ENCODE data around the gene SPATS2.

Gene SPATS2

DNA sequence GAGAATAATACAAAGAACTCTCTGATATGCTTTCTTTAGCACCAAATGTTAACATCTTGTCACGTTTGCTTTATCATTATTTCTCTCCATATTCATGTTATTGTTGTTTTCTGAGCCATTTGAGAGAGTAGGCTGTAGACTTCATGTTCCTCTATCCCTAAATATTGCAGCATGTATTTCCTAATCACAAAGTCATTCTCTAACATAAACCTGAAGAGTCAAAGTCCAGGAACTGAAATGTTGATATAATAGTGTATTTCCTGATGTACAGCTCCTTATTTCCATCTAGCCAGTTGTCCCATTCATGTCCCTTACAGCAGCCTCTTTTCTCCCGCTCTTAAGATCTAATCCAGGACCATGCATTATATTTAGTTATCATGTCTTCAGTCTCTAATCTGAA, 72.8 kb downstream of the SPATS2 start:
- TF ChIP-seq, protein P1, sequence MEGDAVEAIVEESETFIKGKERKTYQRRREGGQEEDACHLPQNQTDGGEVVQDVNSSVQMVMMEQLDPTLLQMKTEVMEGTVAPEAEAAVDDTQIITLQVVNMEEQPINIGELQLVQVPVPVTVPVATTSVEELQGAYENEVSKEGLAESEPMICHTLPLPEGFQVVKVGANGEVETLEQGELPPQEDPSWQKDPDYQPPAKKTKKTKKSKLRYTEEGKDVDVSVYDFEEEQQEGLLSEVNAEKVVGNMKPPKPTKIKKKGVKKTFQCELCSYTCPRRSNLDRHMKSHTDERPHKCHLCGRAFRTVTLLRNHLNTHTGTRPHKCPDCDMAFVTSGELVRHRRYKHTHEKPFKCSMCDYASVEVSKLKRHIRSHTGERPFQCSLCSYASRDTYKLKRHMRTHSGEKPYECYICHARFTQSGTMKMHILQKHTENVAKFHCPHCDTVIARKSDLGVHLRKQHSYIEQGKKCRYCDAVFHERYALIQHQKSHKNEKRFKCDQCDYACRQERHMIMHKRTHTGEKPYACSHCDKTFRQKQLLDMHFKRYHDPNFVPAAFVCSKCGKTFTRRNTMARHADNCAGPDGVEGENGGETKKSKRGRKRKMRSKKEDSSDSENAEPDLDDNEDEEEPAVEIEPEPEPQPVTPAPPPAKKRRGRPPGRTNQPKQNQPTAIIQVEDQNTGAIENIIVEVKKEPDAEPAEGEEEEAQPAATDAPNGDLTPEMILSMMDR (IDR thresholded peaks at IDR 0.05; ENCODE audit: insufficient read depth, low read length, missing control alignments): no peak
- no peak for DNase-seq (ENCODE audit: low read depth, low spot score)
- no peak overlapping the region for H3K4me3 ChIP-seq (ENCODE audit: low read depth, low read length)
- ChIA-PET CTCF (no interaction called here), POLR2A (interaction anchor here (0.7 kb wide), 1 partner anchor 34 kb away, joined by 3 read pairs; no protein-coding TSS in a partner anchor)

DNA sequence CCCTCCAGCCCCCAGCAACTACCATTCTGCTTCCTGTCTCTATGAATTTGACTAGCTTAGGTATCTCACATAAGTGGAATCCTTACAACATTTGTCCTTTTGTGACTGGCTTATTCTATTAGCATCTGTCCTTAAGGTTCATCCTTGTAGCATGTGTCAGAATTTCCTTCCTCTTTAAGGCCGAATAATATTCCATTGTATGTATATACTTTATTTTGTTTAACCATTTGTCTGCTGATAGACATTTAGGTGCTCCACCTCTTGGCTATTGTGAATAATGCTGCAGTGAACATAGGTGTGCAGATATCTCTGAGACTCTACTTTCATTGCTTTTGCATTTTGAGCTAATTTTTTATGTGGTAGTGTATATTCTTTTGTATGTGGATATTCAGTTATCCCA, 75.7 kb downstream of the SPATS2 start:
- TF ChIP-seq, protein P1 (IDR thresholded peaks at IDR 0.05; ENCODE audit: insufficient read depth, low read length, missing control alignments): no peak
- H3K4me3 ChIP-seq (ENCODE audit: low read depth, low read length): no peak overlapping the region
- ChIA-PET POLR2A (interaction anchor here (0.6 kb wide), 1 partner anchor 25 kb away, joined by 4 read pairs; no protein-coding TSS in a partner anchor), CTCF (interaction anchor here (1.3 to 1.4 kb wide), 2 partner anchors 13 to 85 kb away, joined by 3 to 5 read pairs; no protein-coding TSS in a partner anchor)
- no peak for DNase-seq (ENCODE audit: low read depth, low spot score)

DNA sequence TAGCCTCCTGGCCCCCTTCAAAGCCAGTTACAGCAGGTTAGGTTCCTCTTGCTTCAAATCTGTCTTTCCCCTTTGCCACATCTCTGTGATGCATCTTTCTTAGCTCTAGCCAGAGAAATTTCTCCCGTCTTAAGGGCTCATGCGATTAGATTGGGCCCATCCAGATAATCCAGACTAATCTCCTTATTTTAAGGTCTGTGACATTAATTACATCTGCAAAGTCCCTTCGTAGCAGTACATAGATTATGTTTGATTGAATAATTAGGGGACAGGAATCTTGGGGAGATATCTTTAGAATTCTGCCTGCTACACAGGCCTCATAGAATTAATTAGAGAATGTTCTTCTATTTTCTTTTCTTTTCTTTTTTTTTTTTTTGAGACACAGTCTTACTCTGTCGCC, 79.3 kb downstream of the SPATS2 start:
- no peak overlapping the region for H3K4me3 ChIP-seq (ENCODE audit: low read depth, low read length)
- CTCF ChIA-PET: no interaction called here
- TF ChIP-seq, protein P1 (IDR thresholded peaks at IDR 0.05; ENCODE audit: insufficient read depth, low read length, missing control alignments): no peak
- POLR2A ChIA-PET: no interaction called here
- no peak for DNase-seq (ENCODE audit: low read depth, low spot score)

DNA sequence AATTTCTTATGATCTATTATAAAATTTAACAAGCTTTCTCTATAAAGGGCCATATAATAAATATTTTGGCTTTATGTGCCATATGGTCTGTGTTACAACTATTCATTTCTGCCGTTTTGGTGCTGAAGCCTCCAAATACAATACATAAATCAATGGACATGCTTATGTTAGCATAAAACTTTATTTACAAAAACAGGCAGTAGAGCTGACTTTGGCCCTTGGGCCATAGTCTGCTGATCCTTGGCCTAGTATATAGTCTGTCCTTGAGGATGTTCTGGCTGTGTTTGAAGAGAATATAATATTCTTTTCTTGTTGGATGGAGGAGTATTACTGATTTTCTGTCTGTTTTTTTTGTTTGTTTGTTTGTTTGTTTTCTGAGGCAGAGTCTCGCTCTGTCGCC, 81.6 kb downstream of the SPATS2 start:
- H3K4me3 ChIP-seq (ENCODE audit: low read depth, low read length): no peak overlapping the region
- CTCF ChIA-PET: interaction anchor here (0.7 kb wide), 1 partner anchor 30 kb away, joined by 3 read pairs; no protein-coding TSS in a partner anchor
- POLR2A ChIA-PET: no interaction called here
- TF ChIP-seq, protein P1 (IDR thresholded peaks at IDR 0.05; ENCODE audit: insufficient read depth, low read length, missing control alignments): no peak
- no peak for DNase-seq (ENCODE audit: low read depth, low spot score)

DNA sequence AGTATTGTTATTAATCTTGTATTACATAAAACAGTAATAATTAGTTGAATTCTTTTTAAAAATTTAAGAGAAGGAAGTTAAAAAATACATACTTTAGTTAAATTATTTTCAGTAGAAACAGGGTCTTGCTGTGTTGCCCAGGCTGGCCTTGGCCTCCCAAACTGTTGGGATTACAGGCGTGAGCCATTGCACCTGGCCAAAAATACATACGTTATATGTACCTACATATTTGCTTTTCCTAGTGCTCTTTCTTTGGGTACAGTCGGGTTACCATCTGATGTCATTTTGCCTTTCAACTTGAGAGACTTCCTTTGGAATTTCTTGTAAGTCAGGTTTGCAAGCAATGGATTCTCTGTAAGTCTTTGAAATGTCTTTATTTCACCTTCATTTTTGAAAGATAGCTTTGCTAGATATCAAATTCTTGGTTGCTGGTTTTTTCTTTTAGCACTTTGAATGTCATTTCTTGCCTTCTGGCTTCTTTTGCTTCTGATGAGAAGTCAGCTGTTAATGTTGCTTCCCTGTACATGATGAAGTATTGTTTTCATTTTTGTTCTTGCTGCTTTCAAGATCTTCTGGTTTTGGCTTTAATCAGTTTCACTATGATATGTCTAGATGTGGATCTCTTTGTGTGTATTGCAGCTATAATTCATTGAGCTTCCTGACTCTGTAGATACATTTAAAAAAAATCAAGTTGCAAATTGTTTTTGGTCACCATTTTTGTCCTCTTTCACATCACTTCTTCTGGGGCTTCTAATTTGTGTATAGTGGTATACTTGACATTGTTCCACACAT, 84.4 kb downstream of the SPATS2 start:
- no peak overlapping the region for H3K4me3 ChIP-seq (ENCODE audit: low read depth, low read length)
- ChIA-PET POLR2A (no interaction called here), CTCF (interaction anchor here (0.9 kb wide), 1 partner anchor 93 kb away, joined by 3 read pairs; no protein-coding TSS in a partner anchor)
- TF ChIP-seq, protein P1 (IDR thresholded peaks at IDR 0.05; ENCODE audit: insufficient read depth, low read length, missing control alignments): no peak
- no peak for DNase-seq (ENCODE audit: low read depth, low spot score)

DNA sequence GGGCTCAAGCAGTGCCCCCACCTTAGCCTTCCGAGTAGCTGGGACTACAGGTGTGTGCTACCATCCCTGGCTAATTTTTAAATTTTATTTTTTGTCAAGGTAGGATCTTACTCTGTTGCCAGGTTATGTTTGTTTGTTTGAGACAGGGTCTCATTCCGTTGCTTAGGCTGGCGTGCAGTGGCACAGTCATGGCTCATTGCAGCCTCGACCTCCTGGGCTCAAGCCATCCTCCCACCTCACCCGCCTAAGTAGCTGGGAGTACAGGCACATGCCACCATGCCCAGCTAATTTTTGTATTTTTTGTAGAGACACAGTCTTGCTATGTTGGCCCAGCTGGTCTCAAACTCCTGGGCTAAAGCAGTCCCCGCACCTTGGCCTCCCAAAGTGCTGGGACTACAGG, 88.2 kb downstream of the SPATS2 start:
- CTCF ChIA-PET: interaction anchor here (1.0 to 1.8 kb wide), 3 partner anchors 13 to 108 kb away, joined by 3 to 5 read pairs (median 3); no protein-coding TSS in a partner anchor
- POLR2A ChIA-PET: no interaction called here
- TF ChIP-seq, protein P1 (IDR thresholded peaks at IDR 0.05; ENCODE audit: insufficient read depth, low read length, missing control alignments): no peak

More for the DNA sequence above, 88.2 kb downstream of the SPATS2 start:
- no peak for DNase-seq (ENCODE audit: low read depth, low spot score)
- no peak overlapping the region for H3K4me3 ChIP-seq (ENCODE audit: low read depth, low read length)

All from AG04449 (cell line).